ENCODE measurements around the gene TMEM117.
A peak's percentile ranks its signal among the peaks of the same experiment; 100 is the strongest.
"Not testable (repeated sequence)": the region's sequence is repeated elsewhere in the genome, so short reads cannot be mapped to it uniquely, and the experiment has no call there.

Gene TMEM117

DNA sequence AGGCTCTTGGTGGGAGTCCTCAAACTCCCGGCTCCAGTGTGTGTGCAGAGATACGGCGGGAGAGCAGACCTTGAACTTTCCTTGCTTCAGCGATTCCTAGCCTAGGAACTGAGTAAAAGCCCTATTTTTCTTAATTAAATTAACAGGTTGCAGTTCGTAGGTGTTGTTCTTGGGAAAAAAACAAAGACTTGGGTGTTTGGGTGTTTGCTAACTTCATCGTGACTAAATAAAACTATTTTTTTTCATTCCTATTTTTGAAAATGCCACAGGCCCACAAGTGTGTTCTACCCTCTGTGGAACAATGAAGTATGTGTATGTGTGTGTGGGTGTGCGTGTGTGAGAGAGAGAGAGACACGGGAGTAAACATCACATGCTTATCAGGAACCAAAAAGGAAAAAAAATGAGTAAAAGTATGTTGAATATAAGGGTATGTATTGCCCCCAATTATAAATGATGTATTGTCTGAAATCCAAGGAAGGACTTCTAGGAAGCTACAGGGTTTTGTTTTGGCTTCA lies 651 bp downstream of the TMEM117 start:
- DNase-seq: peak in 1 of 10 donors; percentile 10
- intact Hi-C loops (cut with DNase I): loop anchor here (2.0 kb wide), 1 partner anchor 30 kb away; the partner anchor contains the start of gene TWF1

DNA sequence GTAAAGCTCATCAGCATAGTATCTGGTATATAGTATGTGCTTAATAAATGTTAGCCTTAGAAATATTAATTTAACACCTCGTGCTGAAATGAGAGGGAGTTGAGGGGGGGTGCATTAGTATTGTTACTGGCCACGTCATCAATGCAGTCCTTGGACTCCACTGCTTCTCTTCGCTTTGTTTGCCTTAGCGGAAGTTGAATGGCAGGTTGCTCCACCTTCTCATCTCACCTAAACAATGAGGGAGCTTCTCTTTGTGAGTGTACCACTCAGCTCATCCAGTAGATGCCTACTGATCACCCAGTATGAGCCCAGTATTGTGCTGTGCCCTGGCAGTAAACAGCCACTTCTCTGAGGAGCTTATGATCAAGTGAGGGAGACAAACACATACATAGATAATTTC lies 4.5 kb downstream of the TMEM117 start:
- DNase-seq: no peak
- intact Hi-C loops (cut with DNase I): no loop called here

DNA sequence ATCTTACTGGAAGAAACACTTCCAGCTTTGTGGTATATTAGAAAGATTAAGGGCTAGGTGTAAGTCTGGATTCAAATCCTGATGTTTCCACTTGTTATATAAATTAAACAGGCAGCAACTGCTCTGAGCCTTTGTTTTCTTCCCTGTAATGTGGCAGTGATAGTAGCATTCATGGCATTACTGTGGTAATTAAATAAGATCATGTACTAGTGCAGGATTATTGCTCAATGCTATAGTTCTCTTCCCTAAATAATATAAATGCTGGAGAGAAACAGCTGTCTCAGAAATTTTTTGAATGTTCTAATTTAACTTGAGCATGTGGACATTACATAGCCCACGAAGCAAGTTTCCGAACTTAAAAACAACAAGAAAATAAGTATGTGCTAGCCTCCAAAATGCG lies 5.4 kb downstream of the TMEM117 start:
- intact Hi-C loops (cut with DNase I): no loop called here
- no peak for DNase-seq

DNA sequence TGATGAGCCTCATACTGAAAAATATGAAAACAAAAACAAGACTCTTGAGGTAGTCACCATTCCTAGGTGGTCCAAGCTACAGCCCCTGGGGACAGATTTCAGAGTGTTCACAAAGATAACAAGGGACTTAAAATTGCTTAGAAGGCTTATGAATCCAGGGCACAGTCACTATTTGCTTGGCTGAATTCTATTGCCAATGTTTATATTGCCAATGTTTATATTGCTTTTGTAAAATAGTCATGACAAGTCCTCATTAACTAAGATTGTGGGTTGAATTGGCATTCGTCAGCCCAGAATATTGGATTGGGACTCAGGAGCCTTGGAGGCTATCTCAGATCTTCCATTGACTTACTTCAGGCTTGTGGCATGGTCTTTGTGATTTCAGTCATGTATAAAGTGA lies 6.4 kb downstream of the TMEM117 start:
- DNase-seq: no peak
- intact Hi-C loops (cut with DNase I): no loop called here

DNA sequence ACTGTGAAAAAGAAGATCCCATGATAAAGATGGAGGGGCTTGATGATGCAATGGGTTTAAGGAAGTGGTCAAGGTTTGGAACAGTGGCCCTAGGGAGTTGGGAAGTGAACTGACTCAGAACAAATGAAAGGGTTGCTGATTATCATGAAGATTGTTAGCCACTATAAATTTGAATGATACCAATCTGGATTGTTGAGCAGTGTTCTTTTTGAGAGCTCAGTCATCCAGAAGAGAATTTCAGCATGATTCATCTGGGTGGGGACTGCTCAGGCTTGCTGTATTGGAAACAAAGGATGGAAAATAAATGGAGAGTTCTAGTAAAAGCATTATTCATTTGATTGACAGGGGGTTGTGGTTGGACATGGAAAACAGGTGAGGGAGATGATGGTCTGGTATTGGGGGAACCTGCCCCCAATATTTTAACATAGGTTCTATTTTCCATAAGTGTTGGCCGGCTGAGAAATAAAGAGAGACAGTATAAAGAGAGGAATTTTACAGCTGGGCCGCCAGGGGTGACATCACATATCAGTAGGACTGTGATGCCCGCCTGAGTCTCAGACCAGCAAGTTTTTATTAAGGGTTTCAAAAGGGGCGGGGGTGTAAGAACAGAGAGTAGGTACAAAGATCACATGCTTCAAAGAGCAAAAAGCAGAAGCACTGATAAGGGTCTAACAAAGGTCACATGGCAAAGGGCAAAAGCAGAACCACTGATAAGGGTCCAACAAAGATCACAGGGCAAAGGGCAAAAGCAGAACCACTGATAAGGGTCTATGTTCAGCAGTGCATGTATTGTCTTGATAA lies 11.7 kb downstream of the TMEM117 start:
- DNase-seq; intact Hi-C loops (cut with DNase I): not testable (repeated sequence)

DNA sequence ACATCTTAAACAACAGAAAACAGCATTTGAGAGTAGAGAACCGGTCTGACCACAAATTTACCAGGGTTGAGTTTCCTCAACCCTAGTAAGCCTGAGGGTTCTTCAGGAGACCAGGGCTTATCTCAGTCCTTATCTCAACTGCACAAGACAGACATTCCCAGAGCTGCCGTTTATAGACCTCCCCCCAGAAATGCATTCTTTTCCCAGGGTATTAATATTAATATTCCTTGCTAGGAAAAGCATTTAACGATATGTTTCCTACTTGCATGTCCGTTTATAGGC lies 12.3 kb downstream of the TMEM117 start:
- intact Hi-C loops (cut with DNase I): no loop called here
- DNase-seq: no peak

DNA sequence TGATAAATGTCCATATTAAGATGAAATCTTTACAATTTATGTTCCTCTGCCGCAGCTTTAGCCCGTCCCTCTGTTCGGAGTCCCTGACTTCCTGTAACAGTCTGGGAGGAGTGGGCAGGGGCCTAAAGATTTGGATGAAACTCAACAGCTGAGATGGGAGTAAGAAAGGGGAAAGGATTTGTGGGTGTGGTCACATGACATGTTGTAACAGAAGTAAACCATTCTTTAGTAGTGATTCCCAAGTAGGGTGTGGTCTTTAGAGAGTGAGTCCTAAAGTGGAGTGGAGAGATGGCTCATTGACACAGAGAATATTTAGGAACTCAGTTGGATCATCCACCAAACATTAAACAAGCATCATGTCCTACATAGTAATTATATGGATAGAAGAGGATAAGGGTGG lies 12.9 kb downstream of the TMEM117 start:
- no peak for DNase-seq
- intact Hi-C loops (cut with DNase I): no loop called here

DNA sequence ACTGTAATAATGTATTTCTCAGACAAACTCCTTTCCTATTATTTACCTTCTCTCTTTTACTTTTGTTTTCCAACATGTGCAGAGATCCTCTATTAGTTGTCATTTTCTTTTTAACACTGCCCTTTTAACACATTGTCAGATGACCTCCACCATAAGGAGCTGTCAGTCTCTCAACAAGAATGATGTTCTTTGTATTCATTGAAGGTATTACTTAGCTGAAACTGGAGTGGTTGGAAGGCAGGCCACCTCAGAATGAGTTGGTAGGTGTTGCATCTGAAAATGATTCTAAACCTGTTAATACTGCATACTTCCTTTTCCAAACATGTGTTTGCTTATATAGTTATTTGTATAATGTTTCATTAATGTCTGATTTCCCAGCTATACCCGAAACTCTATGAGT lies 16.9 kb downstream of the TMEM117 start:
- no peak for DNase-seq
- intact Hi-C loops (cut with DNase I): no loop called here

DNA sequence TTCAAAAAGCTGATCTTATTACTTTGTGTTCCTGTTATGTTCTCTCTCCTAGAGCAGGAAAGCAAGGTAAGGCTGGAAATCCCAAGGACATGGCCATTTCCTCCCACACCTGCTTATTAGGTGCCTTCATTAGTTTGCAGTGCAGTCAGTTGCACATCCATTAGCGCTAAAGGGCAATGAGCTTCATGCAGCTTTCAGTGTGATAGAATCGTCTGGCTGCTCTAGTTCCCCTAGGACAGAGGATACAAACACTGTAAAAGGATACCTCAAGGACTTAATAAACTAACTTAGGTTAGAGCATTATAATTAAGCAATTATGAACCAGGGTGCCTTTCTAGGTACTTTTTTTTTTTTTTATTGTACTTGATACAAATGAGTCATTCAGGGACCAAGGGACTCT lies 21.1 kb downstream of the TMEM117 start:
- DNase-seq: no peak
- intact Hi-C loops (cut with DNase I): no loop called here

DNA sequence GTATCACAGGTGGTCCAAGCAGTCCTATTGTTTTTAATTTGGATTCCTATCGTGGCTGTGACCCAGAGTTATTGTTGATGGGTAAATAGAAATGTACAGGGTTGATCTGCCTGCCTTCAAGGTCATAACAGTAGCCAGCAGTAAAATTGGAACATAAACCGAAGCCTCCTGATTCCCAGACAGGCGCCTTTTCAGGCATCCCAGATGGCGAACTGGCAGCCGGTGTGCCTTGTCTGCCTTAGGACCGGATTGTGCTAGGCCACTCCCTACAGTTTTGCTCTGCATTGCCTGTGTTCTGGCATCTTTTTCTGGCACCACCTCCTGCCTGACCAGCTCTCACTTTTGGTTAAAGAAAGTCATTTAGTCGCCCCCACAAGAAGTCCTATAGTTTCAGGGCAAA lies 22.2 kb downstream of the TMEM117 start:
- intact Hi-C loops (cut with DNase I): no loop called here
- DNase-seq: peak in 6 of 10 donors; percentile 20 to 87 (median 64)

DNA sequence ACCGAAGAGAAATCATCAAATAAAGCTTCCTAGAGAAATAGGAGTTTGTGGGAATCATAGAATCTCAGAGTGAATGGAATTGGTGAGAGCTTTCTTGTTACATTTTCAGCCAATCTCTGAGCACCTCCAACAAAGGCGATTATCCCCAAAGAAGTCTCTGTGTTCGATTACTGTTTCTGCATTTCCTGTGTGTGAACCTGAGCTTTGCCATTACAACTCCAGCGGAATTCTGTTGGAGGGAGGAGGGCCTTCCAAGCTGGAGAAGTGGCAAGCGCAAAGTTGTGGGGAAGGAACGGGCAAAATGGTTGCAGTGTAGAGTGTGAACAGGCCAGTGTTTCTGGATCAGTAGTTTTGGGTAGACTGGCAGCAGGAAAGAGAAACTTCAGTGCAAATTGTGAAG lies 23.1 kb downstream of the TMEM117 start:
- intact Hi-C loops (cut with DNase I): no loop called here
- DNase-seq: no peak

DNA sequence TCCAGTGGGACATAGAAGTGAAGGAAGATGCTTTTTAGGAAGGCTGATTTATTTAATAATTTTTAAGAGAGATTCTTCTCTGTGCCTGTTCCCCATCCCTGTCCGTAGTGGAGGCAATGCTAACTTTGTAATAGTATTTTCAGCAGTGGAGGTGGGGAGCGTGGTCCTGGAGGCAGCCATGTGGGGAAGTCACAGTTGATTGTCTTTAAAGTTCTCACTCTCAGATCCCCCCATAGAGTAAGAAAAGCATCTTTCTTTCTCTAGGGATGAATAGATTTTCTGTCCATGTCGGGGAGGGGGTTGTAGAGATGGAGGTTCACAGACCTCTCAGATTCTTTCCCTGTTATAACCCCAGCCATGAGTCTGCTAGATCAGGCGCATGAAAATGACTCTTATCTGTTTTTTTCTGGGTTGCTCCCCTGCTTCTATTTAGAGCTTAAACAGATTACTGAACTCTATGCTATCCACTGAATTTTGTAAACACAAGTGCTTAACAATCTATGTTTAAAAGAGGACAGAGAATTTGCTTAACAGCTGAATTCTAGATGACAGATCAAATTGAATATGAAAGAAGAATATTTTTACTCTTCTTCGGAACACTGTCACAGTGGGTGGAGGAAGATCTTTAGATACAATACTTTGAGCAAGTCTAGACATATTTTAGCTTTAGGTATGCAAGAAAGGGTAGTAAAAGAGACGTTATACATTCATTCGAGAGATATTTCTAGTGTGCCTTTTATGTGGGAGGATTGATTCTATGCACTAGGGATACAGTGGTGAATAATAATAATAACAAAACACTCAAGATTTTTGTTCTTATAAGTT lies 25.3 kb downstream of the TMEM117 start:
- intact Hi-C loops (cut with DNase I): no loop called here
- no peak for DNase-seq

DNA sequence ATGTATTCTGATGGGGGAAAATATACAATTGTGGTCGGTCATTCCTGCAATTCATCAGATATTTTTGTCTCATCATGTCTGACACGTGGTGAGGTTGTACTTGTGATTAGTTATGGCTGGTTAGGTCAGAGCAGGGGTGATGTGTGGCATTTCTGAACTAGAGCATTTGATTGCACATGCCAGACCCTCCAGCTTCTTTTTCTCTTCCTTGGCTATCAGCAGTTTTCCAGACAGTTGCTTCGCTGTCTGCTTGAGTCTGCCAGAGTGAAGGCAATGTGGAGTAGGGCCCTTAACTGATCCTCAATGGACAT lies 25.9 kb downstream of the TMEM117 start:
- DNase-seq: no peak
- intact Hi-C loops (cut with DNase I): no loop called here

DNA sequence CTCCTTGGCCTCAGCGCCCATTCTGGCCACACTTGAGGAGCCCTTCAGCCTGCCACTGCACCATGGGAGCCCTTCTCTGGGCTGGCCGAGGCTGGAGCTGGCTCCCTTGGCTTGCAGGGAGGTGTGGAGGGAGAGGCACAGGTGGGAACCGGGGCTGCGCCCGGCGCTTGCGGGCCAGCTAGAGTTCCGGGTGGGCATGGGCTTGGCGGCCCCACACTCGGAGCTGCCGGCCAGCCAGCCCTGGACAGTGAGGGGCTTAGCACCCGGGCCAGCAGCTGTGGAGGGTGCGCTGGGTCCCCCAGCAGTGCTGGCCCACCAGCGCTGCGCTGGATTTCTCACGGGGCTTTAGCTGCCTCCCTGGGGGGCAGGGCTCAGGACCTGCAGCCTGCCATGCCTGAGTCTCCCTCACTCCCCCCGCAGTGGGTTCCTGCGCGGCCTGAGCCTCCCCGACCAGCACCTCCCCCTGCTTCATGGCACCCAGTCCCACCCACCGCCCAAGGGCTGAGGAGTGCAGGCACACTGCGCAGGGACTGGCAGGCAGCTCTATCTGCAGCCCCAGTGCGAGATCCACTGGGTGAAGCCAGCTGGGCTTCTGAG lies 28.0 kb downstream of the TMEM117 start:
- peak in 1 of 10 donors; percentile 77 for DNase-seq
- intact Hi-C loops (cut with DNase I): no loop called here

DNA sequence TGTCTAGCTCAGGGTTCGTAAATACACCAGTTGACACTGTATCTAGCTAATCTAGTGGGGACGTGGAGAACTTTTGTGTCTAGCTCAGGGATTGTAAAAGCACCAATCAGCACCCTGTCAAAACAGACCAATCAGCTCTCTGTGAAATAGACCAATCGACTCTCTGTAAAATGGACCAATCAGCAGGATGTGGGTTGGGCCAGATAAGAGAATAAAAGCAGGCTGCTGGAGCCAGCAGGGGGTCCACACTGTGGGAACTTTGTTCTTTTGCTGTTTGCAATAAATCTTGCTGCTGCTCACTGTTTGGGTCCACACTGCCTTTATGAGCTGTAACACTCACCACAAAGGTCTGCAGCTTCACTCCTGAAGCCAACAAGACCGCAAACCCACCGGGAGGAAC lies 28.7 kb downstream of the TMEM117 start:
- intact Hi-C loops (cut with DNase I); DNase-seq: not testable (repeated sequence)

DNA sequence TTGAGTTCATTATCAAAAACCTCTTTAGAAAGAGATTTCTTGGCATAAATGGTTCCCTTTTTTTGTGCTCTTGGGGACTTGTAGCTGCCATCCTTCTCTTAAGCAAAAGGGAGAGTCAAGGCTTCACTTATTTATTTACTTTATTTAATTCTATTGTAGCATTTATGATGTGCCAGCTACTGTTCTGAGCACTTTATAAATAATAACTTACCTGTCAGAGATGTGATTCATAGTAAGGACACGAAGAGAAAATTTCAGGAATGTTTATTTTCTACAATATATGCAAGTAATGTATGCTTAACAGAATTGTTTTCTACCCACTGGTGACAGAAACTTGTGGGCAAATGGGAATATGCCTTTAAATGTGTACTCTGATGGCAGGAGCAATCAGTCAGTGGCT lies 33.3 kb downstream of the TMEM117 start:
- no peak for DNase-seq
- intact Hi-C loops (cut with DNase I): no loop called here

DNA sequence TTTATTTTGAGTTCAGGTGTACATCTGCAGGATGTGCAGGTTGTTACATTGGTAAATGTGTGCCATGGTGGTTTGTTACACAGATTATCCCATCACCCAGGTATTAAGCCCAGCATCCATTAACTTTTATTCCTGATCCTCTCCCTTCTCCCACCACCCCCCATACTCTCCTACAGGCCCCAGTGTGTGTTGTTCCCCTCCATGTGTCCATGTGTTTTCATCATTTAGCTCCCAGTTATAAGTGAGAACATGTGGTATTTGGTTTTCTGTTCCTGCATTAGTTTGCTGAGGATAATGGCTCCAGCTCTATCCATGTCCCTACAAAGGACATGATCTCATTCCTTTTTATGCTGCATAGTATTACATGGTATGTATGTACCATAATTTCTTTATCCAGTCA lies 33.9 kb downstream of the TMEM117 start:
- intact Hi-C loops (cut with DNase I): not testable (repeated sequence)

DNA sequence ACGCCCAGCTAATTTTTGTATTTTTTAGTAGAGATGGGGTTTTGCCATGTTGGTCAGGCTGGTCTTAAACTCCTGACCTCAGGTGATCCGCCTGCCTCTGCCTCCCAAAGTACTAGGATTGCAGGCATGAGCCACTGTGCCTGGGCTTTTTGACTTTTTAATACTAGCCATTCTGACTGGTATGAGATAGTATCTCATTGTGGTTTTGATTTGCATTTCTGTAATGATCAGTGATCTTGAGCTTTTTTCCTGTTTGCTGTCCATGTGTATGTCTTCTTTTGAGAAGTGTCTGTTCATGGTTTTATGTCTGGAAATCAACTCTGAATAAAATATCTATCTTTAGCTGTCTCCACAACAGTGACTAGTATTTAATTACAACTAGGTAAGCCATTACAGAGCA lies 35.4 kb downstream of the TMEM117 start:
- intact Hi-C loops (cut with DNase I); DNase-seq: not testable (repeated sequence)

More for the DNA sequence above, 33.9 kb downstream of the TMEM117 start:
- not testable (repeated sequence) for DNase-seq

DNA sequence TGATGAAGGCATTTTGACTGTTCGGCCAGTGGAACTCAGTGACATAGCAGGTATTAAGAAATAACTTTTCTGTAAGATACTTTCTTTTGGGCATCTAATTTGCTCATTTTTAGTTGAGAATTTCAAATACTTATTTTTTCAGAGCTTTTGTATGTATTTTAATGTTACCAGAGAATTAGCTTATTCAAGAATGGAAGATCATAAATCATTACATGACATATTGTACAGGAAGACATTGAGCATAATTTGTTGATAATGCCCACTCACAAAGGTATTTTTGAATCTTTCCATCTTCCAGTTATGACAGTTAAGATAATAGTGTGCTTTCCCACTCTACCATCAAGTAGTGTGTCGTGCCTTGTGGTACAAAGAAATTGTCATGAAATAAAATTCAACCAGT lies 36.5 kb downstream of the TMEM117 start:
- intact Hi-C loops (cut with DNase I): no loop called here
- no peak for DNase-seq

DNA sequence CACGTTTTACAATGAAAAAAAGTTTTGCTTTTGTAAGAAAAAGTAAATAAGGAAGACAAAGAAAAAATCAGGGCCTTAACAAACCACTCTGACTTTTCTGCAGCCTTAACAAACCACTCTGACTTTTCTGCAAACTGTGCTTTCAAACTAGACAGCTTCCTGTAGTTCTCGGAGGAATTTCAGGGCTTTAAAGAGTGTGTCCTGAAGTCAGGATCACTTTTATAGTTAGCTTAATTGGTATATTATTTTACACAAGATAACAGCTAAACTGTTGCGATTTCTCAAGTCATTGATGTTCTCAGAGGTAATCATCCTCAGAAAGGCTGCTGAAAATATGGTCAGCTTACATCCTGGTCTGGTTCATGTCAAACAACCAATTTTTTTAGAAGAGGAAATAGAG lies 42.2 kb downstream of the TMEM117 start:
- no peak for DNase-seq
- intact Hi-C loops (cut with DNase I): no loop called here

DNA sequence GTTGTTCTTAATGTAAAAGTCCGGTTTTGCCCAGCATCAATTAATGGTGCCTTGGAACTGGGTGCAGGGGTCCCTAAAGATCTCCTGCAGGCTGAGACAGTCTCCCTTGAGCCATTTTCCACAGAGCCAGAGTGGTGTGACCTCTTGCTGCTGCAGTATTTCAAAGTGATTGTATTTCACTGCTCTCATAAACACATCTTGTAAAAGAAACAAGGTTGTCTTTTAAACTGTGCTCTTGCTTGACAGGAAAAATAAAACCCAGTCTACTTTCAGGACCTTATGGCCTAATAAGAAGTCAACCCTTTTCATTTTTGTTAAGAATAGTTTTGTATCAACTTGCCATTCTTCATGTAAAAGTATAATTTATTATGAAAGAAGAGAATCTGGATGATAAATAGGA lies 44.7 kb downstream of the TMEM117 start:
- intact Hi-C loops (cut with DNase I): no loop called here
- DNase-seq: no peak

Data from posterior cingulate gyrus (tissue), 11 donors.